Left lung (tissue), 10 donors: ENCODE measurements around the gene PRDX5. TPM values are rescaled to one million over a fixed set of nuclear protein-coding genes. Genes with fewer than 3 reads are reported as not detected.

Experiments used
- ATAC-seq: fragments of 200-7000 bp; cut with Tn5 transposase; one replicate; pipeline ENCODE4 v1.9.1; 2020; ENCODE audit warnings: moderate library complexity
- DNase-seq, 4 donors: peaks; one replicate each; pipeline ENCODE4 v3.0.0-alpha.2; 2013 to 2020
- H3K27ac ChIP-seq, 2 donors: fragments of 200-600 bp; sonication (generic) in 1 of 2; one replicate each; pipeline versions ENCODE4 v1.5.0 to v1.8.0; 2020 to 2021
- H3K27me3 ChIP-seq, 2 donors: fragments of 200-600 bp; sonication (generic) in 1 of 2; one replicate each; pipeline versions ENCODE4 v1.5.0 to v1.8.0; 2020 to 2021
- H3K36me3 ChIP-seq, 2 donors: fragments of 200-600 bp; sonication (generic) in 1 of 2; one replicate each; pipeline versions ENCODE4 v1.5.0 to v1.8.0; 2020 to 2021
- H3K4me1 ChIP-seq, 2 donors: fragments of 200-600 bp; one replicate each; pipeline ENCODE4 v1.8.0; 2021
- H3K4me3 ChIP-seq, 2 donors: fragments of 200-600 bp; sonication (generic) in 1 of 2; one replicate each; pipeline versions ENCODE4 v1.5.0 to v1.8.0; 2020 to 2021; ENCODE audit warnings: mild to moderate bottlenecking in 1 of 2
- H3K9me3 ChIP-seq, 2 donors: fragments of 200-600 bp; sonication (generic) in 1 of 2; one replicate each; pipeline versions ENCODE4 v1.5.0 to v1.8.0; 2020 to 2021
- CTCF ChIP-seq, 2 donors: fragments of 200-600 bp; sonication (generic) in 1 of 2; IDR thresholded peaks; one replicate each; pipeline versions ENCODE4 v1.5.0 to v1.8.0; 2021; ENCODE audit warnings: antibody characterized with exemption in 2 of 2
- intact Hi-C, 2 donors: fragments of 100-400 bp; cut with DNase I; formaldehyde crosslinking; loops; one replicate each; pipeline versions ENCODE4 v1.11.2 to v1.14.2; 2022
- polyA plus RNA-seq, 6 donors: library from polyadenylated mRNA; unstranded; fragments of 120-200 nt; gene quantifications; one replicate each; pipeline ENCODE4 v1.2.1, GENCODE V29; 2013; ENCODE audit not compliant: insufficient read length in 6 of 6
- total RNA-seq, 2 donors: library from RNA; stranded (reverse); fragmentation: NEBNext Ultra II Directional; extraction: Animal tissue kit (Norgen Biotek cat#: 25700); gene quantifications; one replicate each; pipeline ENCODE4 v1.2.1, GENCODE V29; 2021
- donor health status: DM: no; HTN: yes; CAD: no.
- donor health status: DM: no; HTN: no; CAD: no.

The PRDX5 gene
- total and polyA plus RNA-seq, 8 donors: 150 to 209 (median 177) TPM

DNA sequence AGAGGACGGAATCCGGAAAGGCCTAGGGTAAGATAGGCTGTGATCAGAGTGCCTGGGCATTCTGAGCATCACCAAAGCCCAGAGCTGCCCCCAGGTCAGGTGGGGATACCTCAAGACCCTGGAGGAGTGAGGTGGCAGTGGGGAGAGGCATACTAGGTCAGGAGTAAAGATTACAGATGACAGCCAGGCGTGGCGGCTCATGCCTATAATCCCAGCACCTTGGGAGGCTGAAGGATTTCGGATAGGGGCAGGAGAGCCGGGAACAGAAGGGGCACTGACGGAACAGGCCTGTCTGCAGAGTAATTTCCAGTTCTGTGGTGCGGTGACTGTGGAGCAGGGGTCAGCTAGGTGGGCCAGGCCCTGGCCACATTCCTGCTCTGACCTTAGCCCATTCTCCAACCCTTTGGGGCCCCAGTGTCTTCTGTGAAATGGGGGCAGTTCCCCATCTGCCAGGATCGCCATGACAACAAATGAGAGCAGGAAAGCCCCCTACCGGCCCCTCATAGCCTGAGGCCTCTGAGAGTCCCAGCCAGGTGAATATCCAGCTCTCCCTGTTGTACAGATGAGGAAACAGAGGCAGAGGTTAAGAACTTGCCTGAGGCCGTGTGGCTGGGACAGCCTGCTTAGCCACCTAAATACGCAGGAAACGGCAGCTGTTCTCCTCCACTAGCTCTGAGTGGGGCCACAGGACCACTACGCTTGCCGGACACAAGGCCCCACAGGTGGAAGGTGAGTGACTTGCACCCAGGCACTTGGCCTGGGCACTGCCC lies 42.7 kb upstream of the PRDX5 start:
- Histone ChIP-seq H3K4me3 (no peak overlapping the region), H3K36me3 (peaks cover 0 to 42% of the 10 kb centered on the region in 2 donors), H3K27ac (no peak overlapping the region), H3K9me3 (no peaks in the 10 kb centered on the region), H3K27me3 (no peaks in the 10 kb centered on the region), H3K4me1 (peaks cover 5 to 19% of the 10 kb centered on the region in 2 donors)
- TF ChIP-seq CTCF (IDR thresholded peaks at IDR 0.05): no peak
- ATAC-seq (no peak), DNase-seq (no peak)
- intact Hi-C loops: no loop called here

- peaks cover 5 to 19% of the 10 kb centered on the region in 2 donors for H3K4me1 ChIP-seq
- no peak overlapping the region for H3K27ac ChIP-seq
- no peaks in the 10 kb centered on the region for H3K9me3 ChIP-seq
- intact Hi-C loops: no loop called here
- H3K4me3 ChIP-seq: no peak overlapping the region
- peaks cover 0 to 42% of the 10 kb centered on the region in 2 donors for H3K36me3 ChIP-seq
- ATAC-seq: no peak
- DNase-seq: no peak
- TF ChIP-seq CTCF (IDR thresholded peaks at IDR 0.05): no peak
- H3K27me3 ChIP-seq: no peaks in the 10 kb centered on the region
These were observed 42.1 kb upstream of the PRDX5 start for GRCh38 chr11:64275841-64276240.

DNA sequence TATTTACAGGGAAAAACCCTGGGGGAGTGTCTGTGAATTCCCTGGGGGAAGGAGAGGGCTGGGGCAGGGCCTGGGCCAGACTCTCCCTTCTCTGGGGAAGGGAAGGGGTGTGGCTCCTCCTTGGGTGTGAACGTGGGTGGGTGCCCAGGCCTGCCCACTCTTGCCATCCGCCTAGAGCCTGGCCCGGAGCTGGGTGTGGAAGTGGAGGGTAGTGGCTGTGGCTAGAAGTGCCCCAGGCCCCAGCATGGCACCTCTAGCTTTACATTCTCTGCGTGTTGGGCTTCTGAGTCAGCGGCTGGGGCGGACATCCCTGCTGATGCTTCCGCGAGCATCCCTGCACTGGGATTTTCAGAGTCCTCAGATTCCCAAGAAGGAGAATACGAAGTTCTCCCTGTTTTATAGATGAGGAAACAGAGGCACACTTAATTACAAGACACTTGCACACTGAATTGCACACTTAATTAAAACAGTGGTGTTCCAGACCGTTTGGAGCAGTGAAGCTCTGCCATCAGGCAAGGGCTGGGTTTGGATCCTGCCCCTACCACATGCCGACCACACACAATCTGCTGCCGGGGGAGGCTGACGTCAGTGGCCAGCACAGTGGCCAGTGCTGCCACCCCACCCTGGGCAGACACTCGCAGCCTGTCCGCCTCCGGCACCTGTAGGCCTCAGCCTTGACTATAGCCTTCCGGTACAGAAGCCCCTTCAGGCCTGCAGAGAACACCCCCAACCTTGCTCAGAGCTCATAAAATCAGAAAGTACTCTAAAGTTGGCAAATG lies 41.1 kb upstream of the PRDX5 start:
- no peak overlapping the region for H3K4me3 ChIP-seq
- peaks cover 3 to 14% of the 10 kb centered on the region in 2 donors for H3K4me1 ChIP-seq
- peaks cover 0 to 48% of the 10 kb centered on the region in 2 donors for H3K36me3 ChIP-seq
- intact Hi-C loops: no loop called here
- ATAC-seq (peak; percentile 50), DNase-seq (no peak)
- no peaks in the 10 kb centered on the region for H3K9me3 ChIP-seq
- no peak overlapping the region for H3K27ac ChIP-seq
- H3K27me3 ChIP-seq: no peaks in the 10 kb centered on the region
- TF ChIP-seq CTCF (IDR thresholded peaks at IDR 0.05): no peak

GRCh38 chr11:64278576-64279190 lies 39.2 kb upstream of the PRDX5 start:
- H3K36me3 ChIP-seq: peaks cover 0 to 56% of the 10 kb centered on the region in 2 donors
- intact Hi-C loops: no loop called here
- DNase-seq: no peak

More at GRCh38 chr11:64278576-64279190, 39.2 kb upstream of the PRDX5 start:
- H3K4me3 ChIP-seq: no peak overlapping the region
- peaks cover 7 to 10% of the 10 kb centered on the region in 2 donors for H3K4me1 ChIP-seq
- no peaks in the 10 kb centered on the region for H3K27me3 ChIP-seq
- no peaks in the 10 kb centered on the region for H3K9me3 ChIP-seq
- TF ChIP-seq CTCF (IDR thresholded peaks at IDR 0.05): no peak
- H3K27ac ChIP-seq: no peak overlapping the region
- no peak for ATAC-seq
